Stimulated activated CD8-positive, alpha-beta memory T cell treated with anti-CD3 and anti-CD28 coated beads, Interleukin-12 subunit alpha, Interleukin-12 subunit beta, amount 100 ng/mL, for 24 hours (primary cell): ENCODE data around the gene PIGO.
A peak's percentile ranks its signal among the peaks of the same experiment; 100 is the strongest.

Experiments
- DNase-seq: peaks from one replicate; pipeline ENCODE4 v3.0.0-alpha.2; 2020; ENCODE audit errors: extremely low read depth

The PIGO gene

DNA sequence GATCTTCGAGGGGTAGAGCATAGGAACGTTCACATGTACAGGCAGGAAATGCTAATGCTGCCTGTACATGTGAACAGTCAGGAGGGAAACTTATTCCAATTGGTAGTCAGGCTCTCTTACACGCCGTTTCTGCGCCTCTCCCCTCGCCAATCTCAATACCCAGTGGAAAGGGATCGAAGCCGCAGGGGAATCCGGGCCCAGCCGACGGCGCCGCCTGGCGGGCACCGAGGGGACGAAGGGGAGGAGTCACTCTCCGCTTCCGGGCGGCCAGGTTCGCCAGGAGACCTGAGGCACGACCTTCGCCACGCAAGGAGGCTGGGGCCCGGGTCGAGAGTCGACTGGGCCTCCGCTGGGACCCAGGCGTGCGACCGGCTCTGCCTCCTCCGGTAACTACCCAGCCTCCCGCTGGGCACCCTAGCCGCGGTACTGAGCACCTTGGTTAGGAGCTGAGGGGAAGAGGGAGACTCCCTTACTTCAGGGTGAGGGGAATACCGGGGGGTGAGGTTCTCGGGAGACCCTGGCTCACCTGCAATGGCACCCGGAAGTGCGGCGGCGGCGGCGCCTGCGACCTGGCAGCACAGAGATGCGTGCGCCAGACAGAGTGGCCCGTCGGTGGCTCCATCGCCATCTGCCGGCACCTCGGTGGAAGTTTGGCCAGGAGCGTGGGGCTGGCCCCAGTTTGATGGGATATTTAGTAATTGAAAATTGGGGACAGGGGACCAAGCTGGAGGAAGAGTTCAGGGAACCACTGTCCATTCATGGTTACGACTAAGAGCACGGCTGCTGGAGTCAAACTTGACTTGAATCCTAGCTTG is at the start of gene PIGO:
TSS of gene PIGO (minus strand) at position 557 of the 815 bp plus-strand sequence. CDS start 1,026 bp downstream, outside the sequence.
- peak; percentile 73 for DNase-seq

DNA sequence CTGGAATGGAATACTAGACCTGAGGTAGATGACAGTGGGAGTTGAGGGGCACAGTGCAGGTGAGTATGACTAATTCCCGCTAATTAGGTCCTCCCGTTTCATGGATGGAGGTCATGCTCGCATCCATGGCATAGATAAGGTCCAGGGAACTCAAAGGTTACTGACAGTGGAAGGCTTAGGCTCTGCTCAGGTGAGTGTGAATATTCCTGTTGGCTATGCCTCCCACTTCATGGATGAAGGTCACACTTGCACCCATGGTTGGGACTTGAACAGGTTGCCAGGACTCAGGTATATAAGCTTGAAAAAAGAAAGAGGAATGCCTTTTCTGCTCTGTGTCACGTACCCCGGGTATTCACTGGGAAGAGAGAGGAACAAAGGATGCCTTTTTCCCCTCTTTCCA is 45.6 kb upstream of the PIGO start:
- no peak for DNase-seq

DNA sequence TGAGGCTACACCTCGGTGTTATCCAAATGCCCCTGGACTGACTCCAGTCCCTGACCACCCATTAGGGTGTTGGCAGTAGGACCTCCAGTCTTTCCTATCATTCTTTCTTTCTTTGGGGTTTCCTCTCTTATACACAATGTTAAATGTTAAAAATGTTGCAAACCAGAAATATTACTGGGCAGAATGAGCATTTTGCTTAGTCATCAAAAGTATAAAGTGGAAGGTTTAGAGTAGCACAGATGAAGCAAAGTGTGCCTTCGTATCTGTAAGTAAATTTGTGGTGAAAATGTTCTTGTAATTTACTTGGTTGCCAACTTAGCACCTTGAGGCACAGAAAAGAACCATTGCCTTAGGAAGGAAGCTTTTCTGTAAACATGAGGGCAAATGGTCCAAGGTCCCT is 43.7 kb upstream of the PIGO start:
- no peak for DNase-seq

DNA sequence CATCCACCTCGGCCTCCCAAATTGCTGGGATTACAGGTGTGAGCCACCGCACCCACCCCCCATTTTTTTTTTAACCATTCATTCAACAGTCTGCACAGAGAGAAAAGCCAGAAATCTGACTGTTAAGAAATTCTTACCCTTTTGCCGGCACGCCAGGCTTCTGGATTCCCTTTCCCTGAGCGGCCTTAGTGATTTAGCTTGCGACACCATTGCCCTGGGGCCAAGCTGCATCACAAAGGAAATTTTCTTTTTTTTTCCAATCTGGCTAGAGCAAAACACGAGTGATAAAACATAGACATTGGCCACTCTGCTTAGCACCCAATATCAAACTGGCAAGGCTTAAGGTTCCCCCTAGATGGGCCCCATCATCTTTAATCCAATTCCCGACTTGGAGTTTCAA is 40.5 kb upstream of the PIGO start:
- no peak for DNase-seq

DNA sequence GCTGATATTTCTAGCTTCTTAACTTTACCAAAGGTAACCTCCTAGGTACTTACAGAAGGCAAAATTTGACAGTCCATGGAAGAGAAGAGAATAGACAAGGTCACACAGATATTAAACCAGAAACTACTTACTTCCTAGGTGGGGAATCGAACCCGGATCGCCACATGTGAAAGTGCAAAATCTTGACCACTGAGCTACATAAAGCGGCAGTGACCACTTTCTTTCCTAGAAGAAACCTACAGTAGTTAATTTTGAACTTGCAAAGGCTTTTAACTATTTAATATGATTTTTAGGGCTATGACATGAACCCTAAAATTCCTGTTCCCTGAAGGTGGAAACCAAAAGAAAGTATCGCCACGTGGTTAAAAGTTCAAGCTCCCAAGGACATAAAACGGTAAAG is 39.6 kb upstream of the PIGO start:
- DNase-seq = no peak

DNA sequence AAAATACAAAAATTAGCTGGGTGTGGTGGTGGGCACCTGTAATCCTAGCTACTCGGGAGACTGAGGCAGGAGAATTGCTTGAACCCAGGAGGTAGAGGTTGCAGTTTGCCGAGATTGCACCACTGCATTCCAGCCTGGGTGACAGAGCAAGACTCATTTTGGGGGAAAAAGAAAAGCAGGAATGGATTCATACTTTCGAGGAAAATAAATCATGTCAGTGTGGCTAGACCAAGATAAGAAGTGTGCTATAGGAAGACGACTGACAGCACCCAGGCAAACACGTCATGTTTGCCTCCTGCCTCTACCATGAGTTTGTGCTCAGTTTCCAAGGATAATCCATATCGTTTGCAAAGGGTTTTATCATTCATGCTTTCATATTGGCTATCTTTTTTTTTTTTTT is 38.5 kb upstream of the PIGO start:
- no peak for DNase-seq

DNA sequence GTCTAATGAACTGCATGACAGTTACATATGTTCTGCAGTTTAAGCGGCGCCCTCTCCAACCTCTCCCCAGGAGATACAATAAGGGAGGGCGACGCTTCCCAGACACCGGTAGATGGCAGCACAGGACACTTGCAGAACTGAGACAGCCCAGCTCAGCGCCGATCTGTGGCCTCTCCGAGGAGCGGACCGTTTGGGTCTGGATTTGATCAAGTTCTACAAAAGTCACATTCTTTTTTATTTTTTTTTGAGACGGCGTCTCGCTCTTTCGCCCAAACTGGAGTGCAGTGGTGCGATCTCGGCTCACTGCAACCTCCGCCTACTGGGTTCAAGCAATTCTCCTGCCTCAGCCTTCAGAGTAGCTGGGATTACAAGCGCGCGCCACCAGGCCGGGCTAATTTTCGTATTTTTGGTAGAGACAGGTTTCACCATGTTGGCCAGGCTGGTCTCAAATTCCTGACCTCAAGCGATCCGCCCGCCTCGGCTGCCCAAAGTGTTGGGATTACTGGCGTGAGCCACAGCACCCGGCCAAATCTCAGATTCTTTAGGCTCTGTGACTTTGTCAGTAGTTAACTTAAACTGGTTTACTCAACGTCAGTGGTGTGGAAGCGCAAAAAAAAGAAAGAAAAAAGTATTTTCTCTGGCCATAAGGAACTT is 20.6 kb upstream of the PIGO start:
- peak; percentile 64 for DNase-seq

DNA sequence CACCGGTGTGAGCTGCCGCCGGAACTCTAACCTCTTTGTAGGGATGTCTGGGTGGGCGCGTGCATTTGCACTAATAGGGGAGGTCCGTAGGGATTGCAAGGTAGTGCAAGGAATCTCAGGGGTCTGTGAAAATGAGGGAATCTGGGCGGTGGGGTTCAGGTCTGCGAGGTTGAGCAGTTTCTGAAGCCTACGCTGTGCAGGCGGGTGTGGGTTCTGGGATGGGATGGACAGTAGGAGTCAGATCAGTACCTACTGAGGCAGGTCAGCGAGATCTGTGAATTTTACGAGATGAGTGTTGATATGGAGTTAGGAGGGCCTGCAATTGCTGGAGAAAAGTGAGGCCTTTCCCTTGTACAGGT is 20.1 kb upstream of the PIGO start:
- no peak for DNase-seq

DNA sequence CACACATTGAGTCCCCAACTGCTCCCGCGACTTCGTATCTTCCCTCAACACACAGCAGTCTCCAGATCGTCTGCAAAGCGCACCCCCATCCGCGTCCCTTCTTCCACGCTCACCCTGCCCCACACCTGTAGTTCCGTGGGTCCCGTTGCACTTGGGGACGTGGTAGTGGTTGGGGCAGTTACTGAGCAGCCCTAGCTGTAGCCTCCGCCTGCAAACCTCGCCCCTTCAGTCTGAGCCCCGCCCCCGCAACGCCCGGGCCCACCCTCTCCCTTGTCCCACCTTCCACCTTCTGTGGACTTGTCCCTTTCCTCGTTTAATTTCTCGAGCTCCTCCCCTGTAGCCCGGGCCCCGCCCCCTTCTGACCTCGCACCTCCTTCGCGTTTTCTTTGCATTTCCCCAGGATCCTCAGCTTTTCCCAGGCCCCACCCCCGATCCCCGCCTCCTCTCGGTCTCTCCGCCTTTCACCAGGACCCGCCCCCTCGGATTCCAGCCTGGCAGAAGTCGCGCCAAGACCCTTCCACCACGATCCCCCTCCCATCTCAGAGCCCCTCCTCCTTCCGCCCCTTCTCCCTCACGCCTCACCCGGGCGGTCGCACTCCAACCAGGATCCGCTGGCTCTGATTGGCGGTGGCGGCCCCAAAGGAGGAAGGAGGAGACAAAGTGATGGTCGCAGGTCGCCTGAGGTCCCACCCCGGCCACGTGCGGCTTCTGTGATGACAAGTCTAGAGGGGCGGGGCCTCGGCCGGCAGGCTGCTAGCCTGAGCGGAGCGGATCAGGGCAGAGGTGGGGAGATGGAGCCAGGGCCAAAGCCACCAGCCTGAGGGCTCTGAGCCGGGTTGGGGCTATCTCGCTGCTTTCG is 19.5 kb upstream of the PIGO start, which contains the start of gene ATOSB:
TSS of gene ATOSB (minus strand) at position 183 of the 859 bp plus-strand sequence. CDS start 7,588 bp downstream, outside the sequence.
- DNase-seq = peak; percentile 90

DNA sequence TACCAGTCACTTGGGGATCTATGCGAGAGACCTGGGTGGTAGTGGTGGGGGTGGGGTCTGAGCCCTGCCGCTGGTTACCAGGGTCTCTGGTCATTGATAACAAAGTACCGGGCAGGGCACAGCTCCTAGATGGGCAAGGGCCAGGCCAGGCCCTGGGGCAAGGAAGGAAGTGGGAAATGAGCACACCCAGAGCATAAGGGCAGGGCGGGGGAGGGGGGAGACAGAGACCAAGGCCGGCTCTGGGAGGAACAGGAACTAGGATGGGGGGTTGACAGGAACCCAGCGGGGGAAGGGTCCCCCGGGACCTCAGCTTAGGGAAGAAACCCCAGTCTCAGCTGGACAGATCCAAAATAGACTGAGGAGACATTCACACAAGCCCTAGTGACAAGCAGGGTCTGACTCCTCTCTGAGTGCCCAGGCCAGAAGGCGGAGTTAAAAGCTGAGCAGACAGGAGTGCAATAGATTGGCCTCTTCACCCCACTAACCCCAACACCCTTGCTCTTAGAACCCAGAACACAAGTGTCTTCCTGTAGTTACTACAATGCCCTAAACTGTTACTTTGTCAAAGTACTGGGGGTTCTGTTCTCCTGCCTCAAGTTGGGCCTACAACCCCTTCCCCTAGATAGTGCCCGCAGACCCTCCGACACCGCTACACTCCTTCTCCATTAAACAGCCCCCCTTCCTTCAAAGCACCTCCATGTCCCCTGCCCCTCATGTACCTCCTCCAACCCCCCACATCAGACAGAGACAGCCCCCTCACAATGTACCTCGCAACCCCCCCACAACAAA is 18.6 kb upstream of the PIGO start:
- DNase-seq = no peak

DNA sequence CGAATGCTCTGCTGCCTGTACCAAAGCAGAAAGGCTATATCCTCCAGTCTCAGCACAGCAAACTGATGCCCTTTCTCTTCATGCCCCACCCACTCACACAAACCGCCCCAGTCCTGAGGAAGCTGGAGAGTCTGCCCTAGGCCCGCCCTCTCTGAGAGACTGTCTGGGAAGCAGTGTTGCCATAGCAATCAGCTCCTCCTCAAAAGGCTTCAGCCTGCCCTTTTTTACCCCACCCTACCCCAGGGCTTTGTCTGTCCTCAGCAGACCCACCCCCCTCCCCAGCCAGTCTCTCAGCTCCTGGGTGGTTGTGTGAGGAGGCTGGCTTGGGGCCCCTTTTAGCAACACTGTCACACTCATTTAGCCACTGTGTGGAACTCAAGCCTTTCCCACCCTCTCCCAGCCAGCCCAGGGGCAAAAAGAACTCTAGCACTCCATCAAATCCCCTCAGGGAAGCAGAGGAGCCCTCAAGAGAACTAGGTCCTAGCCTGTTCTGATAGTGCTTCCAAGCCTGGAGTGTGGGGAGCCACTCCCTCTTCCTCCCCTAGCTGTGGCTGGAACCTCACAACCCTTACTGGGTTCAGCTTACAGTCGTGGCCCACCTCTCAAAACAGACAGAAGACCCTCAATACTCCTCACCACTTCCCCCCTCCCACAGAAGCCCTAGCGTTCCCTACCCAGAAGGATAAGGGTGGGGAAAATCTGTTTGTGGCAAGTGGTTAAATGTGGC is 17.9 kb upstream of the PIGO start:
- peak; percentile 31 for DNase-seq

DNA sequence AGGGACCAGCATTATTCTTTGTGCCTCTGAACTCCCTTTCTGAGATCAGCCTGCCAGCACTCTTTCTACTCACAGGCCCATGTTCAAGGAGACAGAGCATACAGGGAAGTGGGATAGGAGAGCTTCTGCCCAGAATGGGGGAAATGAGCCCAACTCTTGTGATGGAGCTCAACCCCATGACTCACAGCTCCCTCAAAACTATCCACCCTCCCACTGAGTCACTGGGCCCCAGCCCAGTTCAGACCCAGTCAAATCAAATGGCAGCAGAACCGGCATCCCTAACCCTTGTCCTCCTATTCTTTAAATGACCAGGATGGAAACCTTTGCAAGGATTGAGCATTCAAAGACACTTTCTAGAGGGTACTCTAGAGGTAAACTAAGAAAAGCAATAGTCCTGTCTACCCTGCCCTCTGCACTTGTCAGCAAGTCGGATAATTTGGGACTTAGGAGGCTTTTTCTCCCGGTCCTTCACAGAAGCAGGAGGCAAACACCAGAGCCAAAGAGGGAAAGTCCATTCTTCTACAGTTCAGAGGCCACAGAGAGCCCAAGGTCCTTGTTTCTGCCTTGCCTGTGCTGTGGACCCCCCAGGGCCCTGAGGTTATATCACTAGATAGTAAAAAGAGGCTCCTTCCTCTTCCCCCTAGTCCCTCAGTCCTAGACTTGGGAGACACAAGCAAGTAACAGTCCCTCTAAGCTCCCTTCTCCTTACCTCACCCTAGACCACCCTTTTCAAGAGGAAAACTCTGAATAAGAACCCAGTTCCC is 16.0 kb upstream of the PIGO start:
- no peak for DNase-seq

DNA sequence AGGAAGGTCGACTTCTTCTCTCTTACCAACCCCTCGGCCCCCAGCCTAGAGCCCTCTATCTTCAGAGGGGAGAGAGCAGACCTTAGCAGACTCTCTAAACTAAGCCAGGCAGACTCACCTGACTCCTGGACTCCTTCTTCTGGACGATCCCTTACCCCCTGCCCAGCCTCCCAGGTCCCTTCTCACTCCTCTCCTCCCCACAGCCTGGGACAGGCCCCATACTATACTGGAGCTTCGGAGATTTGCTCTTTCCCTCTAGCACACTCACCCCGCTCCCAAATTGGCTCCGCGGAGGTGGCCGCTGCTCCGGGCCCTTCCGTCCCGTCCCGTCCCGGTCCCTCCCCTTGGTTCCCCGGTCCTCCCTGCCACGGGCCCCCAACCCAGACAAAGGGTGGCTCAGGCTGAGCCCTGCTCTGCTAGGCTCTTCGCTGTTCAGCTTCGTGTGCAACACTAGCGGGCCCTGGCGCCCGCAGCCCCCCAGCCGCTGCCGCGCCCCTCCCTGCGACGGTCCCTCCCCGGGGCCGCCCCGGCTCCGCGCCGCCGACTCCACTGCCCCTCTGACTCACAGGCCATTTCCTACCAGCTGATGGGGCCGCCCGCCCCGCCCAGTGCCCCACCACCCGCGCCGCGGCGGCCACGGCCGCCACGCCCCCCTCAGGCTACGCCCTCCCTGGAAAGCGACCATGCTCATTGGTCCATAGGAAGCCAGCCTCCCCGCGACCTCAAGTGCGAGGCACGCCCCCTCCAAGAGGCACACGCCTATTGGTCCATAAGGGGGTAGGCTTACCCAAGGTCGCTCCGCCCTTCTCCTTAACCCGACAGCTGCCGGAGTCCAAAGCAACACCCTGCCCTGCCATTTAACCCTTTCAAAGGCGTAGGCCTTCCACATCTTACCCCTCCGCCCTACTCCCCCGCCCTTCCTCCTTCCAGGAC is 14.9 kb upstream of the PIGO start:
- peak; percentile 93 for DNase-seq

DNA sequence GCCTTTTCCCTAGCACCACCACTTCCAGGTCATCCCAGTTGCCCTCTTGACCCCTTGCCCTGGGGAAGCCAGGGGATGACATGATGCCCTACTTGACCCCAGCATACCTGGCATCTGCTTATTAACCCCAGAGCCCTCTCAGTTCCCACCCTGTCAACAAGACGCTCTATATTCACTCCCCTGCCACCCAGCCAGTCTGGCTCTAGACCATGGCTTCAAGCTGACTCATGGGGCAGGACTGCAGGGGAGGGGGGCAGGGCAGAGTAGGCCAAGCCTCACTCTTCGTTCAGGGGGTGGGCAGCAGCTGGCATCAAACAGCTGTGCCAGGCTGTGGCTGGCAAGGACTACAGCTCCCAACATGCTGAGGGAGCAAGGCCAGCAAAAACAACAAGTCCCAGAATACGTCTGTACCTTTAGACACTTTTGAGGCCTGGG is 14.0 kb upstream of the PIGO start:
- no peak for DNase-seq

DNA sequence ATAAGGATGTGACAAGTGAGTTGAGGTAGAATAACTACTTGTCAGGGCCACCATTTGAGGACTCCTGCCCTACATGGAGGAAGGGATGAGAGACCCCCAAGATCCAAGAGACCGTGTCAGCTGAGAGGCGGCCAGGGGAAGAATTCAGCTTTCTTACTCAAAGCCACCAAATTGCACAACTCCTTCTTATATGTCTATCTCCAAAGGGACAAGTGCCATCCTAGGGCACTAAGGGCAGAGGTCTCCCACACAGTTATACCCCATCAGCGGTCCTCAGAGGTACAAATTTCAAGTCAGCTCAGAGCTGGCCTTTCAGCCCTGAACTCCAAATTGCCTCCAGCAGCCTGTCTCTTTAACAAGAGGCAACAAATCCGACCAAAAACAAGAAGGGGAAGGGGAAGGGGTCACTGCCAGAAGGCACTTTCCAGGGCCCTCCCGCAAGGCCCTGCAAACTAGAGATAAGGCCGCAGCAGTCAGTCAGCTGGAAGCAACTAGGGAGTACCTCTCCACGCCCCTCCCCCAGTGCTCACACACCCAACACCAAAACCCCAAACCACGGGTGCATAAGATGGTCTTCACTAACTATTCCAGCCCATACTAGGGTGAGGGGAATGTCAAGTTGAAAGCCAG is 12.7 kb upstream of the PIGO start:
- DNase-seq = no peak

DNA sequence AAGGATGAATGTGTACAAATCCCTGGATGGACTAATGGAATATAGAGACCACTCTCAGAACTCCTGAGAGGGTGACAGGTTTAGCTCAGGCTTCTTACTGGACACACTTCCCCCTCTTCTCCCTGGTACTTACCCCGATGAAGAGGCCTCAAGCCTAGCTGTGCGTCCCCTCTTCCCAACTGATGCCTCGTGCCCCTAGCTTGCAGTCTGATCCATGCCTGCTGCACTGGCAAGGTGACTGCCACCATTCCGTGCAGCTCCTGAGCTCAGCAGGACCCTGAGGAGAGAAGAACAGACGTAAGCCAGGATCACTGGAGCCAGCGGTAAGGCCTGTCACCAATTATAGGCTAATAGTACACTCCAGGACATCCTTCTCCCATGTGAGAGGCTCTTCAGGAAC is 12.1 kb upstream of the PIGO start:
- DNase-seq = no peak

DNA sequence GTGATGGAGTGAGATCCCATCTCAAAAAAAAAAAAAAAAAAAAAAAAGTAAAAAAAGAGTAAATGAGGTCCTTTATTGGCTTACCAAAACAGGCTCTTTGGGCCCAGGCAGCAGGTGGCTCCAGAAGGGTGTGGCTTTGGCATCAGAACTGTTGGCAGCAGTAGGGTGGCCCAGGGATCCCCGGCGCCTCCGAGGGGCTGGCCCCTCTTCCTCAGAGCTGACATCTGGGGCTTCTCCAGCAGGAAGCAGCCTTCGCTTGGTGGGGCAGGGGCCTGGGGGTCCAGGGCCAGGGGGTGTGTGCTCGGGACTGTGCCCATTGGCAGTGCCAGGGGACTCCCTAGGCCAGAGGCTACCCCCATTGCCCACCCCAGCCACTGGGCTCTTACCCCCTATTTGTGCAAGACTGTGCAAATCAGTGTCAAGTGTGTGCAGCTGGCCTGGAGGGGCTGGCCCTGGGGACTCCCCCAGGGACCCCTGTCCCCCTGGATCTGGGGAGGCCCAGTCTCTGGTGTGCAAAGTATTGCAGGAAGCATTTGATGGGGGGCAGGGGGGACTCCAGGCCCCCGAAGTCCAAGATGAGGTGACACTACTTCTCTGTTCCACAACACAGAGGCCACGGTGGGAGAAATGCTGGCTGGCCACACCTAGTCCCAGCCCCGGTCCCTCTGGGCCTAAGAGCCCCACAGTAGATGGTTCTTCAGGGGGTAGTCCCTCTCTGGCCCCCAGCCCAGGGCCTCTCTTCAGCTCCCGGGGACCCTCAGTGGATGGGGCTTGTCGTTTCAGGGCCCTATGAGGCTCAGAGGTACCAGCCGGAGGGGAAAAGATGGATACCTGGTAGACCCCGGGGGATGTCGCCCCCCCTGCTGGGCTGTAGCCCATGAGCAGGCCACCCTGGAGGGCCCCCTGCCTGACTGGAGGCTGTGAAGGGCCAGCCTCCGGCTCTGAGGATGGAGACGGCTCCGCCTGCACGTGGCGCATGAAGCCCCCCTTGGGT is 11.2 kb upstream of the PIGO start:
- DNase-seq = no peak
